NCI-H526 treated with DMSO at 0.1 percent for 48 hours (cell line): Measurements from ENCODE around the gene RBM17.
"Not testable (repeated sequence)": the region's sequence is repeated elsewhere in the genome, so short reads cannot be mapped to it uniquely, and the experiment has no call there.

ENCODE experiments used
- DNase-seq: peaks from one replicate; lab custom pipeline; 2025; lab: John Stamatoyannopoulos, UW

RBM17 gene, protein sequence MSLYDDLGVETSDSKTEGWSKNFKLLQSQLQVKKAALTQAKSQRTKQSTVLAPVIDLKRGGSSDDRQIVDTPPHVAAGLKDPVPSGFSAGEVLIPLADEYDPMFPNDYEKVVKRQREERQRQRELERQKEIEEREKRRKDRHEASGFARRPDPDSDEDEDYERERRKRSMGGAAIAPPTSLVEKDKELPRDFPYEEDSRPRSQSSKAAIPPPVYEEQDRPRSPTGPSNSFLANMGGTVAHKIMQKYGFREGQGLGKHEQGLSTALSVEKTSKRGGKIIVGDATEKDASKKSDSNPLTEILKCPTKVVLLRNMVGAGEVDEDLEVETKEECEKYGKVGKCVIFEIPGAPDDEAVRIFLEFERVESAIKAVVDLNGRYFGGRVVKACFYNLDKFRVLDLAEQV

GRCh38 chr10:6088721-6089333 is at the start of gene RBM17:
Gene RBM17, plus strand, starts transcription at chr10:6089034. Its CDS starts 8,032 bp downstream, at chr10:6097066.
- peak; percentile 76 for DNase-seq

- DNase-seq, result no peak
These were observed 49.1 kb upstream of the RBM17 start for GRCh38 chr10:6039711-6040110.

DNA sequence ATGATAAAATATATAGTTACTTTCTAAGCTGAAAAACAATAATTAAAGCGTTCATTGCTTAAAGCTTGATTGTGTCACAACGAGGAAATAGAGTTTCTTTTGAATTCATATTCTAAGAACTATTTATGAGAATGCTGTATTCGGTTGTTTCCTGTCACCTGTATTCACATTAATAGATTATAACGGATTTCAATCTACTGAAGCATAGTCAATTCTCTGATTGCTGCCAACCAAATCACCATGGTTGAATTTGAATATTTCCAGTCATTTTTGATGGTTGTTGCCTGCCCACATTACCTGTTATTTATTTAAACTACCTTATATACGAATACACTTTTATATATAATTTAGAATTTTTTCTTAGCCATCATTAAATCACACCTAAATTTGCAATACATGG is 48.6 kb upstream of the RBM17 start:
- no peak for DNase-seq

- DNase-seq, result not testable (repeated sequence)
These were observed 45.5 kb upstream of the RBM17 start for GRCh38 chr10:6043377-6043776.

DNA sequence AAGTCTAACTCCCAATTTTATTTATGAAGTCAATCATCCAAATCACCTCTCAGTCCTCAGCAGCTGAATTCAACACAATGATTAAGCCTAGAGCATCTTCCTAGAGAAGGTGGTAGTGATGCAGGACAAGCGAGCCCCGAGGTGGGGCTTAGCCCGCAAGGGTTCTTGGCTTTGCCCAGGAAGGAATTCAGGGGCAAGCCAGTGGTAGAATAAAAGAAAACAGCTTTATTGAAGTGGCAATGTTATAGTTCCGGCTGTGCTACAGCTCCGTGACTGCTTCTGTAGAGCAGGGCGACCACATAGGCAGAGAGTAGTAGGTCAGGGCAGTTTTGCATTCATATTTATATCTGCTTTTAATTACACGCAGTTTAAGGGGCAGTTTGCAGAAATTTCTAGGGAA is 44.8 kb upstream of the RBM17 start:
- no peak for DNase-seq

- no peak for DNase-seq
These were observed 44.0 kb upstream of the RBM17 start for GRCh38 chr10:6044751-6045313.

- no peak for DNase-seq
These were observed 43.5 kb upstream of the RBM17 start for GRCh38 chr10:6045314-6045848.

DNA sequence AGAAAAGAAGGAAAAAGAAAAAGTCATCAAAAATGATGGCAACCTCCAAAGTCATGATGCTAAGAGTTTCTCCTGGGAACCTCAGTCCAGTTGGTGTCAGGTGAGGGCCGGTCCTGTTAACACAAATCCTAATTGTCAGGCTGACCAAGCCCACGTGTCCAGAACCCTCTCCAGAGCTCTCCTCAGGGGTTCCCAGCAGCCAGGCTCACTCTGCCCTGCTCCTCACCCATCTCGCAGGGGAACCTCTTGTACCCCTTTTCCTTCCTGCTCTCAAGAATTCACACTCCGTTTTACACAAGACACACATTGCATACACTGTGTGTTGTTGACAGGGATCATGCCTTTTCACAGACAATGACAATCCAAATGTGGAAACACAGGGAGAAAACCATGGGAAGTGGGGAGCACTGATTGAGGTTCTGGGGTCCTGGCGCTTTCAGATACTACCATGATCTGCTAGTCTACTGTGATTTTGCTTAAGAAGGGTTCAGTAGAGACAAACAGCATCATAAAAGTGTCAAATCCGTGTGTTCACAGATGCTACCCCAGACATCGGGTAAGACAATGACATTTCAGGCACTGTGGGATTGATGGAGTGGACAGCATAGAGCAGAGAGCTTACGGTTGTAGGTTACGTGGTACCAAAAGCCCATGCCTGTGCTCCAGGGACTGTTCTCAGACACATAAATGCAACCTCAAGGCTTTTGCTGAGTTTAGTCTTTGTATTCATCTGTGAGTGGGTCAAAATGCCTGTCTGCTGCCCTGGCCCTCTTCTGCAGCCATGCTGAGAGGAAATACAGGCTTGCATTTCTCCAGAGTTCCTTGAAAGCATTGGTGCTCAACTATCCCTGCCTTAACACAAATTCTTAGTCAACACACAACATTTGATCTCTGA is 42.7 kb upstream of the RBM17 start:
- no peak for DNase-seq

DNA sequence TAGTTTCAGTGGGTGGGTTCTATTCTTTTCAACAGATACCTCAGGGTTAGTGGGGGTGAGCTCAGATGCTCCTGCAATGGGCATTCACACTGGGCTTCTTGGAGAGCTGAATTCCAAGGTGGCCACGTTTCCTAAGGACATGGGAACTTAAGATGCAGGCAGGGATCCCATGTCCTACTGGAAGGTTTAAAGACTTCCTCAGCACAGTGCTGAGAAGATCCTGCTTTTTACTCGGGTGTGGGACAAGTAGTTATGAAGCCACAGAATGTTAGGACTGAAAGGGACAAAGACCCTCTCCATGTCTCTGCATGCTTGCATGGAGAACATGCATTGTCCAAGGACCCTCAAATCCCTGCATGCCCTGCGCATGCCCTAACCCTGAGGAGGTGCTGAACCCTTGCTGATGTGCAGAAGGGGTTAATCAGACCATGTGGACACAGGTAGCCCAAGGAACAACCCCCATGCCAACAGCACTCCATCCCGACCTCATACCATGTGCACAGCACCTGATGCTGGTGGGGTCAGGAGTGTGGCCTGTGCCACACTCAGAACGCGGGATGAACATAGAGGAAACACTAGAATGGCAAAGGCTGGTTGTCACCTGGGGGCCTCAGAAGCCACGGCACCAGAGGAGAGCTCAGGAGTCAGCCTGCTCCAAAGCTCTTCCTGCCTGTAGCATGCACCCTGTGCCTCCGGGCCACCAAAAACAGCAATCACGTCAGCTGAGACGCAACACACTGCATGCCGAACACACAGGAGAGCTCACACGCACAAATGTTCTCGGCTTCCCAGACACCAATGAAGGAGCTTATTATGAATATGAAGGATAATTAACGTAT is 41.8 kb upstream of the RBM17 start:
- no peak for DNase-seq

DNA sequence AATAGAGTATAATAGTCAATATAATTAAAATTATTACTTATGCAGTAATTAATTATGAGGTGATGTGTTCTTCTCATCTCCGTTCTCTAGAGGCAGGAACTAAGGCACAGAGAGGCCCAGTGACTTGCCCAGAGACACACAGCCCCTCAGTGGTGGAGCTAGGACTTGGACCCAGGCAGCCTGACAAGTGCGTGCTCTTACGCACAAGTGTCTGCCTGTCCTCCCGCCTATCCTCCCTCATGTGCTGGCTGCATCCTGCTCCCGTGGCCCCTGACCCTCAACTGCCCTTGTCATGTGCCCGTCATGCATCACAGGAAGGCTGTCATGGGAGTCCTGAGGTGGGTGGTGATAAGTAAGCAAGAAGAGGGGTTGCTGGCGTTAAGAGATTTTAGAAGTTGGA is 41.0 kb upstream of the RBM17 start:
- no peak for DNase-seq

GRCh38 chr10:6048281-6049030 is 40.4 kb upstream of the RBM17 start:
- no peak for DNase-seq

DNA sequence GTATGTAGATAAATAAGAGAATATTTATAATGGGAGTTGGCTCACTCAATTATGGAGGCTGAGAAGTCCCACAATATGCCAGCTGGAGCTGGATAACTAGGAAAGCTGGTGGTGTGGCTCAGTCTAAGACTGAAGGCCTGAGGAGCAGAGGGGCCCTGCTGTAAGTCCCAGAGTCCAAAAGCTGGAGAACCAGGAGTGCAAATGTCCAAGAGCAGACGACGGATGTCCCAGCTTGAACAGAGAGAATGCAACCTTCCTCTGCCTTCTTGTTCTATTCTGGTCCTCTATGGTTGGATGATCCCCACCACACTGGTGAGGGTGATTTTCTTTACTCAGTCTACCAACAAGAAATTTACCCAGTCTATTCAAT is 39.8 kb upstream of the RBM17 start:
- DNase-seq, result no peak

- DNase-seq, result no peak
These were observed 37.9 kb upstream of the RBM17 start for GRCh38 chr10:6050801-6051445.

- DNase-seq, result no peak
These were observed 36.3 kb upstream of the RBM17 start for GRCh38 chr10:6052247-6053221.

DNA sequence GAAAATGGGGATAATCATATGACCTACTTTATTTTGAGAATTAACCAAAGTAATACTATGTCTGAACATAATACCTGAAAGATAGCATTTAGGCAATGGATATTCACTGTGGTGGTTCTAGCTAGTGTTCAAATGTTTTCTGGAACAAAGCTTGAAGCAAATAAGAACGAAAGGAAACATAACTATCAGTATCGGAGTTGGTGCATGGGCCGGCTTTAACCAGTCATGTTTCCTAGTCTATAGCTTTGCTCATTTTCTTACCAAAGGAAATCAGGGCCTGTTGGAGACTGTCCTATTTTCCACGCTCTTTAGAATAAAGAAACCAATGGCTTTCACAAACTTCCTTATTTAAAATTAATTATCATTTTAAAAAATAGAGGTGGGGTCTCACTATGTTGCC is 35.5 kb upstream of the RBM17 start:
- DNase-seq, result no peak

DNA sequence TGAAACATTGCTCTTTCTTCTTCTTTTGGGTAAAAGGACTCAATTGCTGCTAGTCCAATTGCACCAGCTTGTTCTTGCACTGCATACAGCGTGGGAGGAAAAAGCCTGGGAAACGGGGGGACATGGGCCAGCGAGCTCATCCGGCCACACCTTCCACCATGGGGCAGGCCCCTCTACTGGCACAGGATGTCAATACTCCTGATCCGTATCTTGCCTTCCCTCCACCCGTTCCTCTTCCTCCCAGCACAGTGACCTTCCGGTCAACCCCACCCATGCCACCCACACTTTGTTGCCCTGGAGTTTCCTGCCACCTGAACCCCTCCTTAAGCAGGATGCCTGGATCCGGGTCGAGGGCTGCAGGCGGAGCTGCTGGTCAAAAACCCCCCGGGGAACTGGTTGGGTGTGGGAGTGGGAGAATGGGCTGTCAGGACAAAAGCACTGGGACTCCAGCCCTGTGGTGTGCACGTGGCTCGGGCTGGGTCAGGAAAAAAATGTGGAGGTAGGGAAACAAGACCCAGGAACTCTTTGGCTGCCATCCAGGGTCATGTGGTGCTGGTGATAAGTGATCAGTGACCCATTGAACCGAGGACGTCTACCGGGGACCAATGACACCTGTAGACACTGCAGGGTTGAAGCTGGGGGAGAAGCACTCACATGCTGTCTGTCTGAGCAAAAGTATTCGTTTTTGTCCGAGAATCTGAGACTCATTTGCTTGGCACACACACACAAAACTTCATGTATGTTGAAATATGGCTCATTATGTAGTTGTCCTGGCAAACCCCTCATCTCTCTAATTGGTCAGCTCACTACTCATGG is 34.8 kb upstream of the RBM17 start:
- no peak for DNase-seq

- no peak for DNase-seq
These were observed 34.0 kb upstream of the RBM17 start for GRCh38 chr10:6054884-6055283.

DNA sequence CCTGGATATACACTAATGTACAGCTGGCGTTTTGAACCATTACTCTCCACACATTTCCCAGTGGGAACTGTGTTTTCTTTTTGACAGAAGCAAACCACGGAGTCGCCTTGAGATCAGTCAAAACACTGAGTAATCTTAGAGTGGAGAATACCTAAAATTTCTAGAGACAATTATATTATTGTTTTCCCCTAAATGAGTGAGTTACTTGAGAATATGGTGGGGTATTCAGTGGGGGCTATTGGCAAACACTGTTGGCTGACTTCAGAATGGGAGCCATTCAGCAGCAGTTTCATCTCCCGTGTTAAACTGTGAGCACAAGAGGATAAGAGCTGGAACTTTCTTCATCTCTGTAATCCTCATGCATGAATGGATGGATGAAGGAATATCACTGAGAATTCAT is 32.9 kb upstream of the RBM17 start:
- no peak for DNase-seq
